DMS153 treated with DMSO at 0.1 percent for 48 hours (cell line): ENCODE data around the gene PRKCA.
"Not testable (repeated sequence)": the region's sequence is repeated elsewhere in the genome, so short reads cannot be mapped to it uniquely, and the experiment has no call there.

ENCODE experiments used
- DNase-seq: peaks from one replicate; lab custom pipeline; 2025; ENCODE audit not compliant: unreplicated experiment; lab: John Stamatoyannopoulos, UW

Gene PRKCA

GRCh38 chr17:66602659-66603384, 300.4 kb downstream of the PRKCA start:
- DNase-seq = no peak

GRCh38 chr17:66604376-66604775, 302.0 kb downstream of the PRKCA start:
- DNase-seq = no peak

GRCh38 chr17:66605541-66605940, 303.1 kb downstream of the PRKCA start:
- no peak for DNase-seq

GRCh38 chr17:66610361-66611133, 308.1 kb downstream of the PRKCA start:
- no peak for DNase-seq

- no peak for DNase-seq
Observed at GRCh38 chr17:66611397-66611796, 309.0 kb downstream of the PRKCA start.

- no peak for DNase-seq
Observed at GRCh38 chr17:66612993-66613392, 310.6 kb downstream of the PRKCA start.

GRCh38 chr17:66614469-66614868, 312.1 kb downstream of the PRKCA start:
- no peak for DNase-seq

GRCh38 chr17:66619206-66619605, 316.8 kb downstream of the PRKCA start:
- DNase-seq = no peak

- no peak for DNase-seq
Observed at GRCh38 chr17:66620528-66620927, 318.1 kb downstream of the PRKCA start.

GRCh38 chr17:66624630-66625029, 322.2 kb downstream of the PRKCA start:
- not testable (repeated sequence) for DNase-seq

GRCh38 chr17:66625311-66625767, 322.9 kb downstream of the PRKCA start:
- DNase-seq = peak; percentile 8

- DNase-seq = no peak
Observed at GRCh38 chr17:66627985-66628384, 325.6 kb downstream of the PRKCA start.

- no peak for DNase-seq
Observed at GRCh38 chr17:66629762-66630161, 327.3 kb downstream of the PRKCA start.

GRCh38 chr17:66630379-66630778, 328.0 kb downstream of the PRKCA start:
- DNase-seq = no peak

GRCh38 chr17:66630828-66631472, 328.5 kb downstream of the PRKCA start:
- no peak for DNase-seq

- DNase-seq = no peak
Observed at GRCh38 chr17:66632731-66633130, 330.3 kb downstream of the PRKCA start.

GRCh38 chr17:66633317-66633965, 331.0 kb downstream of the PRKCA start:
- no peak for DNase-seq

- DNase-seq = no peak
Observed at GRCh38 chr17:66634193-66634592, 331.8 kb downstream of the PRKCA start.

GRCh38 chr17:66635386-66636045, 333.1 kb downstream of the PRKCA start:
- DNase-seq = no peak

- DNase-seq = no peak
Observed at GRCh38 chr17:66636111-66636510, 333.7 kb downstream of the PRKCA start.

GRCh38 chr17:66637491-66637890, 335.1 kb downstream of the PRKCA start:
- DNase-seq = no peak
